Retina (tissue), 1 donor: ENCODE measurements around the gene ETNK2.

Experiments
- DNase-seq: peaks from one replicate; pipeline ENCODE4 v3.0.0-alpha.2; 2016

ETNK2 gene

DNA sequence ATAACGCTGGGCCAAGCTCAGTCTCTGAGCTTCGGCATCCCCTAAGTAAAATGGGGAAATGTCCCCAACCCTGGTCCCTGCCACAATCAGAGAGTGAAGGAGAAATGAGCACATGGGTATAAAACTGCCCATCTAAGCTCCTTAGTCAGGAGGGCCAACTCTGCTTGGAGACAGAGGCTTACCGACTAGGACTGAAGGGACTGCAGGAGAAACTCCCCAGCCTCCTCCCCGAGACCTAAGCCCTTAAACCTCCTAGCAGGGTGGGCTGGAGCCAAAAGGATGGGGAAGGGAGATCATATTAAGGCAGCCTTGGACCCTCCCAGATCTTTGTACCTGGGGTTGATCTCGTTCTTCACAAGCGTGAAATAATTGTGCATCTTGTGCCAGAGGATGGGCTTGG is 5.5 kb downstream of the ETNK2 start:
- DNase-seq: no peak

DNA sequence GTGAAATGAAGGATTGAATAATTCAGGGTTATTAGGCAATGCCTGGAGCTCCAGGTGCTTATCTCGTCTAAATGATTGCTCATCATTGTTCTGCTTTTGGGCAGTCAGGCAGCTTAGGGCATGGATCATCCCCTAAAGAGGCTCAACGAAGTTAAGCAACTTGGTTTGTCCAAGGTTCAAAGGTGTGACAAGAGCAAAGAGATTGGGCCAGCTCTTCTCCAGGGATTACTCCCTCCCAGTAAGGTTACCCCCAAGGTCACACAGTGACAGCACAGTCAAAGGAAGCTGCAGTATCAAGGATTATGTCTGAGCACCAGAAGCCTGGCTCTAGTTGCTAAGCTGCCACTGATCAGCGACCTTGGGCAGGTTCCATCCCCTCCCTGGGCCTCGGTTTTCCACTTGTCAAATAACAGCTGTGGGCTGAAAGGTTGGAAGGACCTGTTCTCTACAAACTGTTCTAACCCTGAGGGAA is 6.8 kb downstream of the ETNK2 start:
- DNase-seq: no peak

DNA sequence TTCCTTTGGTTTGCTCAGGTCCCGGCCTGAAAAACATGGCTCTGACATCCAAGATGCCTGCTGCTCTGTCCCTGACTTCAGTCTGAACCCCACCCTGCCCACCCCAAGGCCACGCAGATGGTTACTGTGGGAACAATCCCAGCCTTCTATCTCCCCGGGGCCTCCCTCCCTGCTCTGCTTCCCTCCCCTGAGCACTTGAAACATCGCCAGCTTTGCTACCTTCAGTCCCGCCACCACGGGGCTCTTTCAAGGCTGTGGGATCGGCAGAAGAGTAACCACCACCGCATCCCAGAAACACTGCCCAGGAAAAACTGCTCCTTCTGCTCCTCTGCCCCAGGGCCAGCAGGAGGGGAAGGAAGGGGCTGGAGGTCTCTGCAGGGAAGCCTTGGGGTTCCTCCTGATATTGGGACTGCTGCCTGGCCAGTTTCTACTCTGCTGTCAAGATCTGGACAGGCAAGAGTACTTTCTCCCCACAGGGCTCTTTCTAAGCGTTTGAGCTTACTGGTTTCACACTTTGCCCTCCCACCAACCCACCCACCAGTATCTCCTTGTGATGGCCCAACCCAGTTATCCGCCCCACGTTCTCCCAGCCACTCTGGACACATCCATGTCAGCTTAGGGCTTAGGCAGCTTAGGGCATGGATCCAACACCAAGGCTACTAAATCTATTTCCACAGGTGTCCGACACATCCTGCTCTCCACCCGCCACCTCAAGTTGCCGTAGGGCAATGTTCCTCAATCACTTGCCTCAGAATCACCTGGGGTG is 8.4 kb downstream of the ETNK2 start:
- DNase-seq: no peak

DNA sequence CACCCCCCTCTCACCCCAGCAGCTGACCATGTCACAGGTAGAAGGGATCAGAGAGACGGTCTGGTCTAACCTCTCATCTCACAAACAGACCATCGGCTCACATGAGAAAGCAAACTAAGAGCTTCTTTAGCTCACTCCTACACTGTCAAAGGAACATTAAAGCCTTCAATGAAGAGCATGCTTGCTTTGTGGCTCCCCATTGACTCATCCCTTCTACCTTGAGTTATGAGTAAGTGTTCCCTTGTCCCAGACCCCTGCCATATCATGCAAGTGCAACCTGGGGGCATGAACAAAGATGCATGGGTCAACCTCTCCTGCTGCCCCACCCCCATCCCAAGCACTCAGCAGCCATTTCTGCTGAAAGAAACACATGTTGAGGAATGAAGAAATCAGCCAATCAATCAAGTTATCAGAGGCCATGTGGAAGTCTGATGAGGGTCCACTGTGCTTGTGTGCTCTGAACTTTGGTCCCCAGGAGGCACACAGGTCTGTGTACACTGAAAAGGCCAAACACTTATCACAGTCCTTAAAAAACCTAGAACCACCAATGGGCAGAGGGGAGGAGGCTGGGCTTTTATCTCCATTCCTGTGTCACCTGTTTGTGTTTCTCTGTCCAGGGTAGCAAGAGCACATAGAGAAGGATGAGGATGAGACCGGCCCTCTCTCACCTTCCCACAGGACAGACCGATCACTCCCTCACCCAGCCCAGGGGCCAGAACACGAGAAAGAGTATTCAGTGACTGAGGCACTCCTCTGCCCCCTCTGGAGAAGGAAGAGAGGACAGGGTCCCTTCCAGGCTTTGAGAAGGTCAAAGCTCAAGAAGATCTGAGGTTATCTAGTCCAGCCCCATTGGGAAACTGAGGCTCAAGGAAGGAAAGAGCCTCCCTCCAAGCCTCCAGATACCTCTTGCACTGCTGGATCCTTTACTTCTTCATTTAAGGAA is 9.5 kb downstream of the ETNK2 start:
- no peak for DNase-seq

DNA sequence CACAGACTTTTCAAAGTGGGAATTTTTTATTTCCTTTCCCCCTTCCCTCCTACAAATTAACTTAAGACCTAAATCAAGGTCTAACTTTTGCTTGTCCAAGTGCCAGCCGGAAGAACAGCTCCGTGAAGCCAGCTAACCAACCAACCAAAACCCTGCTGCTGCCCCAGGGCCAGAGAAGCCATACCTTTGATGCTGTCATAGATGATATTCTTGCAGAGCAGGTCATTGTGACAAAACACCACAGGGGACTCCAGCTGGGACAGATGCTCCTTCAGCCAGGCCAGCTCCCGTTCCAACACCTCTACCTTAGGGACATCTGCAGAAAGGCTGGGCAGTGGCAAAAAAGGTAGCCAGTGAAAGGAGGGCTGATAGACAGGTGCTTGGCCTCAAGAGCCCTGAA is 10.7 kb downstream of the ETNK2 start:
- no peak for DNase-seq

DNA sequence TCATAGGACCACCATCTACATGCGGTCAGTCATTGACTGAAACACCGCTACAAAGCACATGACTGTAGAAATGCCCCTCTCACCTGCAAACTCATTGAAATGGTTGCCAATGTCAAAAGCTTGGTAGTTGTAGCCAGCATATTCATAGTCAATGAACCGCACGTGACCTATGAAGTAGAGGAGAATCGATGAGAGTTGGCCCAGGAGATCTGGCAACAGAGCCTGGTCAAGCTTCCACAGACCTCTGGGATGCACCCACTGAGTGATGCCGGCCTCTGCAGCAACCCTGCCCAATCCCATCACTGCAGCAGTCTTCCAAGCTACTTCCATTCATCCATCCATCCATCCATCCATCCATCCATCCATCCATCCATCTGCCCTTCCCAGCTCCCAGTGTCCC is 11.9 kb downstream of the ETNK2 start:
- no peak for DNase-seq

DNA sequence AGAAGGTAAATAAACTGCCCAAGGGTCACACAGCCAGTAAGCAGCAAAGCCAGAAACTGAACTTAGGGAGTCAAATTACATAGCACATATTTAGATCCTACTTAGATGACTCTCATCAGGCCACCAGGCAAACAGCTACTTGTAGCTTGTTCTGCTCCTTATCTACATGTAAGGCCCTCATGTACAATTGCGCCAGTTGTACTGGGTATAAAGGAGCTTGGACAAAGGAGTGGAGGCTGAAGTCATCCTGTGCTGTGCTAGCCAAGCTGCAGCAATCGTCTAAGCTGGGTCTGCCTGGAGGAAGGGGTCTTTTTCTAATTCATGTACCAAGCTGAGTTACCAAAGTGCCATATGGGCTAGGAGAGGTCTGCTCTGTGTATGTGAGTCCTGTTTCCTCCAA is 12.8 kb downstream of the ETNK2 start:
- DNase-seq: no peak

DNA sequence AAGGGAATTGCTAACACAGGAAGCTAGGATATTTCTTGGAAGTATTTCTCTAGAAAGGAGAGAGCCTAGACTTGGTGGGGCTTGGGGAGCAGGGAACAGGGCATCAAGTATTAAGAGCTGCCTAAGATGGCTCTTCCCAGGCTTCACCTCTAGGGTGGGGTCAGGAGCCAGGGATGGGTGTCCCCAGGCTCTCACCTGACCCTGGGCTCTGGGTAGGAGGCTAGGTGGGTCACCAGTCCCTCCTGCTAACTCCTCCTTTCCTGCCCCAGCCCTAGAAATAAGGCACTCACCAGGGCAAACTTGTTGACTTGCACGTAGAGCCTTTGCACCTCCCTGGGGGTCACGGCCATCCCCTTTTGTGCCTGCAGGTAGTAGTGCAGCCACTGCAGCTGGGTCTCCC is 15.0 kb downstream of the ETNK2 start:
- no peak for DNase-seq

DNA sequence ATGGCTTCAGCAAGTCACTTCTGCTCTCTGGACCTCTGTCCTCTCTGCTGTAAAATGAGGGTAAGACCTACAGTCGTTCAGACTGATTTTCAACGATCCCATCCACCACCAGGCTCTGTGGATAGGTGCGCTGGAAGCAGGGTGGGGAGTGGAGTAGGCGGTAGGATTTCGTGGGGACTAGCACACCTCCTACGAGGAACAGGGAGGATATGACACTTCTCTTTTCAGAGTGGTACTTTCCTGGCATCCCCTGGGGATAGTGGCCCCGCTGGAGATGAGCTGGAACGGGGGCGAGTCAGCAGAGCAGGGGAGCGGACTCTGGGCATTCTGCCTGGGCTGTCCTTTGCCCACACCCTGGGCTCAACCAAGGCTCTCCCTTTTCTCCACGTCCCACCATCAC is 17.7 kb downstream of the ETNK2 start:
- no peak for DNase-seq

DNA sequence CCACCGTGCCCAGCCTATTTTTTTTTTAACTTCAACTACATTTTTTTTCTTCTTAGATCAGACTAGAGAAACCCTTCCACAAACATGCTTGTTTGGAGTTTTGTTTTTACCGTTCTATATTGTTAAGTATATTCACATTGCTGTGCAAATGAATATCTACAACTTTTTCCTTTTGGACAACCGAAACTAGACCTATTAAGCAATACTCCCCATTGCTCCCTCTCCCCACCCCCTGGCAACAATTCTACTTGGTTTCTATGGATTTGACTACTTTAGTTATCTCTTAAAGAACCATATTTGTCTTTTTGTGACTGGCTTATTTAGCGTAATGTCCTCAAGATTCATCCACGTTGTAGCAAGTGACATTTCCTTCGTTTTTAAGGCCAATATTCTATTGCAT is 19.1 kb downstream of the ETNK2 start:
- DNase-seq: no peak

DNA sequence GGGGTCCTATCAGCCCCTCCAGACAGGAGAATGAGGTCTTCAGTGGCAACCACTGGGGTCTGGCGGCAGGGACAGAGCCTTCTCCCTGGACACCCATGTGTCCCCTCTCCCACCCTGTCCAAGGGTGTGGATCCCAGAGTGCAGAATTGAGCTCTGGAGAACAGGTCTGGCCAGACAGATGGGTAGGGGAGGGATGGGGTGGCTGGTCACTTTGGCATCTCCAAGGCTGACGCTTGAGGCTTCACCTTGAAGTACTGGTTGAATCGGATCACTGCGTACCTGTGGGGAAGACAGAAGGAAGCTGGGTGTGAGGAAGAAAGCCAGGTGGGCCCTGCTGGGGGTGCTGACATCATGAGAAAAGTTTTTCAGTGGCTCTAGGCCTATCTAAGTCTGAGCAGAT is 19.9 kb downstream of the ETNK2 start:
- DNase-seq: no peak

DNA sequence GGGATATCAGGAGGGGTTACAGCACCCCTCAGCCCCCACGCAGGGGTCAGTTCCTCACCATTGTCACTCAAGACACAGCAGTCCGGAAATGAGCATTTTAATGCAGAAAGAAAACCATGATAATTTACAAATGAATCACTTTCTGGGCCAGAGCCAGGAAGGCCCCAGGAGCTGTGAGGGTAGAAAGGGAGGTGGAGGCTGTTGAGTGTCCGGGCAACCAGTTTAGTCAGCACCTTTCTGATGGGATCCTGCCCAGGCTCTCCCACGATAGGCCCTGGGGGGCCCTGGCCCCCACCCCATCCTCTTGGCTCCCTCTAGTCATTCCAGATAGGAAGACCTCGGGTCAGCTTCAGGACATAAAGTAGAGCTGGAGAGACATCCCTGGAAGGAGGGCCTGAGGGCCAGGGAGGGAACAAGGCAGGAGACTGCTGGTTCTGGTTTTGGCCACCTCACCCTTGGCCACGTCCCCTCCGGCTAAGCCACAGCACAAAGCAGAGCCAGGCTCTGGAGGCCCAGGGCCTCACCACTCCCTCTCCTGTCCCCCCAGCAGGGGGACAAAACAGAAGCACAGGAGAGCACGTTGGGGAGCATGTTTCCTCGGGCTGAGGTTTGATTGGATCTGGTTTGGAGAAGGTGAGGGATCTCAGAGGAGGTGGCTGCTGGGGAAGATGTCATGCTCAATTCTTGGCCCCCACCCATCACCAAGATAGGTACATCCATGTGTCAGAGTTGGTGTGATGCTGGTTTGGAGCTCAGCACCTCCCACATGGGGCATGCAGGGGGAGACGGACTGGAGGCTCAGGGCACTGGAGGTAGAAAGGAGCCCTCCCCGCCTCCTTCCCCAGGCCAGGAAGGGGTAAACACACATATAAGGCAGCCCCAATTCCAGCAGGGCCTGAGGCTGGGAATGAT is 20.6 kb downstream of the ETNK2 start:
- DNase-seq: no peak

DNA sequence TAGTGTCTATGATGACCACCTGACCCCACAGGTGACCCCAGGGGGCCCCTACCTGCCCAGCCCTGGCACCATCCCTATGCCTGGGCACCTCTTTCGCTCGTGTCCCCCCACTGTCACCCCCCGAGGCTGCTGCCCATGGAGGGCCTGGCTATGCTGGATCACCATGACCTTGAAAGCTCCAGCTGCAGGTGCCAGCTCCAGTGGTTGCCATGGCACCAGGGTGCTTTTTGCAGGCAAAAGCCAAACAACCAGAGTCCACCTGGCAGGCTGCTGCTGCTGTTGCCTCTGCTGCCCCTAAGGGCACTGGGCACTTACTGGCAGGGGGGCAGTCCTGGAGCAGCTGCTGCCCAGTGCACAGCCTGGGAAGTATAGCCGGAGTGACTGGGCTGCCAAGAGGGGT is 21.7 kb downstream of the ETNK2 start:
- DNase-seq: no peak

DNA sequence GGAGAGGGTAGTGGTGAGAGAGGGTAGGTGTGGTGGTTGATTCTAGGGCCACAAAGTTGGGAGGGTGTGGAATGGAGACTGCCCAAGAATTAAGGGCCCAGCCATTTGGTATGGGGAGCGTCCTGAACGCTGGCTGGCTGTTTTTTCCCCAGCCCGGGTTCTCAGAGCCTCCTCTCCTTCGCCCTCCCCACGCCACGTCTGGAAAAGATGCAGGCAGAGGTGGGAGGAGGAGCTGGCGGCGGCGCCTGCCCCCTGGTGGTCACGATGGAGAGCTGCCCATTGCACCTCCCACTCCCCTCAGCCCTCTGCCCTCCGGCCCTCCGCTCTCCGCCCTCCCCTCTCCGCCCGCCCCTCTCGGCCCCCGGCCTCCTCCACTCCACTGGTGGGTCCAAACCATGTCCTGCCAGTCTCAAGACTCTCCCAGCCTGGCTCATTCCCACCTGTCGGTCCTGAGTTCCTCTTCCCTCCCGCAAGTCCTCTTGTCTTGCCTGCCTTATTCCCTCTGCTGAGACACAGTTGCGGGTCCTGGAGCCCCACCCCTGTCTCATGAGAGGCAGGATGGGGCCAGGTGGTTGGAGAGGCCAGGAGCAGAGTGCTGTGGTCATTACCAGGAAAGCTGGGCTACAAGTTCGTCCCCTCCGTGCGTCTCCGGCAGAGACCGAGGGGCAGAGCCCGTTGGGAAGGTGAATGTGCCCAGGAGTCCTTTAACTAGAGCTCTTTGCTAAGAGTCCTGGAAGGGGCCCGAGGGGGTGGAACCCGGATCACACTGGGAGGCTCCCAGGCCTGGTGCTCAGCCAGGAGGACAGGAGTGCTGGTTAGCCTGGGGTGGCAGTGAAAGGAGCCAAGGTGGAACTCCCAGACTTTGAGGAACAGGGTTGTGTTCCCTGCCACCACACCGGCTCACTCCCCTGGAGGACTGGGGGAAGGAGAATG is 22.6 kb downstream of the ETNK2 start:
- DNase-seq: peak; percentile 86

DNA sequence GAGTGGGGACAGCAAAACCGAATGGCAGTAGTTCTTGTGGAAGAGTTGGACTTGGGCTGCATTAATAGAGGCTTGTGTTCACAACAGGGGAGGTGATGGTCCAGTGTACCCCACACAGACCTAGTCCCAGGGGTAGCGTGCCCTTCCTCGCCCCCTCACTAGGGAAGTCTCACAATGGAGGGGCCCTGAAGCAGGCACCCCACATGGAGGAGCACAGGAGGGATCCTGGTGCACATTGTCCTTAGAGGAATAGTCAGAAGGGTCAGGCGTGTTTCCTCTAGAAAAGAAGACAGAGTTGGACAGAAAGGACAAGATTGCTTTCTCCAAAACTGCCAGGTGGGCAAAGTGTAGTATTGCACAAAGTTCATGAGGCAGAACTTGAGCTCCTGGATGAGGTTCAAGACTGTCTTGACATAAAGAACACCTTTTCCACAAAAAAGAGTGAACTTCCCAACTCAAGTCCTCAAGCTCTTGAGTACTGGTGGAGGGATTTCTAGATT is 23.3 kb downstream of the ETNK2 start:
- DNase-seq: no peak

DNA sequence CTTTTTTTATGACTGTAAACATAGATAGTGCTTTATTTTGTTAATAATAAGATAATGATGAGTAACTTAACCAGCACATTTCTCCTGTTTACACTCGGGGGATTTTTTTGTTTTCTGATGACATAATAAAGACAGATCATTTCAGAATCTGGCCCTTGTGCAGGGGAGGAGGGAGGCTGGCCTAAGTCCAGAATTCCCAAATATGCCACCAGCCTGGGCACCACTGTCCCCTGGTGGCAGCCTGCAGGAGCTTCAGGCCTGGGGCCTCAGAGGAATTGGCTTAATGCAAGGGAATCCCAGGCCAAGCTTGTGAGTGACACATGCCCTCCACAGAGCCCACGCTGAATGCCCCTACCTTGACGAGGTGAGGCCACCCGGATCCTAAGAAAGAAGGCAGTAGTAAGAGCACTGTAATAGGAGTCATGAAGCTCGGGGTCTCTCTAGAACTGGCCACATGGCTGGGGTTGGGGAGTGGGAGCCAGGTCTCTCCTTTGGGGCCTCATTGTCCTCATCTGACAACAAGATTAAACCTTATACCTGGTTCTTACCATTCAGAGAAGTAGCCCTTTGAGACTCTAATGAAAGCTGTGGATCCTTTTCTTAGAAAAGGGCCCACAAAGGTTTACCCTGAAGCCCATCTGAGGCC is 24.1 kb downstream of the ETNK2 start:
- DNase-seq: peak; percentile 68

DNA sequence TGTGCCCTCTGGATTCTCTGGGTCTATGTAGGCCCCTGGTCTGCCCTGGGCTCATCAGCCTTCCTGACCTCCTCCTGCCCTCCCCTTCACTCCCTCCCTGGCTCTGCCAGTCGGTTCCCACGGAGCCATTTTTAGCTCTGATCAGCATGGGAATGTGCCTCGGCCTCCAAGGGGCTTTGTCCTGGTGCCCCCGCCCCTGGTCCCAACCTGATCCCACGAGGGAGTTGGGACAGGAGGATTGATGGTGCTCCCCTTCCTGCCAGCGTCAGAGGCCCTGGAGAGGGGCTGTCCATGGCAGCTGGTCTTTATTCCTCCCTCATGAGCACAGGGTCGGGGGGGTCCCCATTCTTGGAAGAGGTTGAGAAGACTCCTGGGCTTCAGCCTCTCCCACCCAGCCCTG is 24.9 kb downstream of the ETNK2 start:
- DNase-seq: no peak

DNA sequence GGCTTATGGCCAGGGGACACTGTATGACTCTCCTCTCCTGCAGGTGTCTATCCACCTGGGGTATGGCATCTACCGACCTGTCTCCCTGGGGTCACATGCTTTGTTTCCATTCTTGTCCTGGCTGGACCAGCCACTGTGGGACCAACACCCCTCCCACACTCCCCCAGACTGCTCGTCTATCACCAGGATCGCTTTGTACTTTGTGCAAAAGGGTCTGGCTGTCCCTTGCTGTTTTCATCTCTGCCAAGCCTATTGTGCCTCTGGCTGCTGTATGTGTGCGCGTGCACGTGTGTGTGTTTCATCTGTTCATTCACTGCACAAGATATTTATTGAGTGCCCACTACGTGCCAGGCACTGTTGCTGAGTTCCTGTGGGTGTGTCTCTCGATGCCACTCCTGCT is 25.5 kb downstream of the ETNK2 start:
- no peak for DNase-seq

DNA sequence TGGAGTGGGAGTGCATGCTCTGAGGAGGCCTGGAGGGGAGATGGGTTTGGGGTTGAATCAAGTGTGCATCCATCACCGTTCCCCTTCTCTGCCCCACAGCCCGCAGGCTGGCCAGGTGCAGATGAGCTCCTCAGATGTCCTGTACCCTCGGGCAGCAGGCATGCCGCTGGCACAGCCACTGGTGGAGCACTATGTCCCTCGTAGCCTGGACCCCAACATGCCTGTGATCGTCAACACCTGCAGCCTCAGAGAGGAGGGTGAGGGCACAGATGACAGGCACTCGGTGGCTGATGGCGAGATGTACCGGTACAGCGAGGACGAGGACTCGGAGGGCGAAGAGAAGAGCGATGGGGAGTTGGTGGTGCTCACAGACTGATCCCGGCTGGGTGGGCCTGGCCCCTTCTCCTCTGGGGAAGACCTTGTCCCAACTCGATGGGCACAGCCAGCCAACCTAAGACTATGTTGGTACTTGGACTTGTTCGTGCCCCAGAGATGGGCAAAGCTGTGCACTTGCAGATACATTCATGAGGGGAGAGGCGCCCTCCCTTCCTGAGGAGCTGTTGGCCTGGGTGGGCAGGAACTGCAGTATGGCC is 26.0 kb downstream of the ETNK2 start:
- DNase-seq: no peak

DNA sequence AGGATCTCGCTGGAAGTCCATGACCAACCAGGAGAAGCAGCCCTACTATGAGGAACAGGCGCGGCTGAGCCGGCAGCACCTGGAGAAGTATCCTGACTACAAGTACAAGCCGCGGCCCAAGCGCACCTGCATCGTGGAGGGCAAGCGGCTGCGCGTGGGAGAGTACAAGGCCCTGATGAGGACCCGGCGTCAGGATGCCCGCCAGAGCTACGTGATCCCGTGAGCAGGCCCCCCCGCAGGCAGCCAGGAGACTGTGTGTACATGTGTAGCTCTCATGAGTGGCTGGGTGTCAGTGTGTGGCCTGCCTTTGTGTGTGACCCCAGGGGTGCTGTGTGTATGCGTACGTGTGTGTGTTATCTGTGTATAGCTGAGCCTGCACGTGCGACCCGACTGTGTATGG is 27.2 kb downstream of the ETNK2 start:
- no peak for DNase-seq

DNA sequence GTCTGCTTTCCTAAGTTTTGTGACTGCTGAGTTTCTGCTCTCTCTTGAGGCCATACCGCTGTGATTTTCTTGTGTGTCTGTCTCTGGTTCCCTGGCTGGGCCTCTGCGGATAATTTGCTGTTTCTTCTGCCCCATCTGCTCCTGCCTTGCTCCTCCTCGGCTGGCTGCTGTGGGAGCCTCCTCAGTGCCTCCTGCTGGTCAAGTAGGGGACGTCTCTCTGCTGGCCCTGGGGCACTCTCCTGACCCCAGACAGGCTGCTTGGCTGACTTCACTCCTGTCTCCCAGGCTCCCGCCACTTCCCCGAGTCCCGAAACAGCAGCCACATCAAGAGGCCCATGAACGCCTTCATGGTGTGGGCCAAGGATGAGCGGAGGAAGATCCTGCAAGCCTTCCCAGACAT is 28.5 kb downstream of the ETNK2 start:
- no peak for DNase-seq
